CD4-positive, alpha-beta T cell (primary cell): ENCODE measurements around the gene THRA. TPM values are rescaled to one million over a fixed set of nuclear protein-coding genes. Genes with fewer than 3 reads are reported as not detected.

ENCODE experiments used
- ATAC-seq: fragments of 200-7000 bp; cut with Tn5 transposase; one replicate; pipeline ENCODE4 v1.10.0; 2022; ENCODE audit warnings: mild to moderate bottlenecking; ENCODE audit not compliant: poor library complexity
- CTCF ChIA-PET: fragments of 350-600 bp; sonication (Branson Sonifier 250); formaldehyde crosslinking; loops from one replicate; lab custom pipeline; 2021; ENCODE audit warnings: antibody characterized with exemption, inconsistent platforms; lab: Charles Lee
- POLR2A ChIA-PET: fragments of 350-600 bp; sonication (Branson Sonifier 250); formaldehyde crosslinking; loops from one replicate; lab custom pipeline; 2021; ENCODE audit warnings: antibody characterized with exemption, inconsistent platforms; lab: Charles Lee
- DNase-seq, 14 experiments: peaks; one replicate each; pipeline ENCODE4 v3.0.0-alpha.2; 2013 to 2020; ENCODE audit warnings: mixed read lengths in 2 of 14
- H3K27ac ChIP-seq, 2 donors: one replicate each; pipeline versions ENCODE4 v1.5.1 to v1.7.0; 2013; ENCODE audit warnings: low read length in 2 of 2, low read depth in 1 of 2, mild to moderate bottlenecking in 1 of 2
- H3K27me3 ChIP-seq, 2 experiments: 1 replicate in 1 of 2; 2 replicates in 1 of 2; pipeline versions ENCODE4 v1.6.1 to v1.7.0; 2013; ENCODE audit warnings: low read length in 2 of 2, control low read depth in 1 of 2, mild to moderate bottlenecking in 1 of 2, moderate library complexity in 1 of 2; ENCODE audit not compliant: insufficient read depth in 2 of 2, control insufficient read depth in 1 of 2
- H3K36me3 ChIP-seq: one replicate; pipeline ENCODE4 v1.6.1; 2013; ENCODE audit warnings: low read length, control low read depth; ENCODE audit not compliant: insufficient read depth
- H3K4me1 ChIP-seq: one replicate; pipeline ENCODE4 v1.6.1; 2013; ENCODE audit warnings: low read length, control low read depth; ENCODE audit not compliant: insufficient read depth
- H3K4me3 ChIP-seq: one replicate; pipeline ENCODE4 v1.5.1; 2013; ENCODE audit warnings: mild to moderate bottlenecking, low read length, moderate library complexity
- H3K9me3 ChIP-seq, 2 experiments: 1 replicate in 1 of 2; 2 replicates in 1 of 2; pipeline versions ENCODE4 v1.6.1 to v1.7.0; 2013; ENCODE audit warnings: low read length in 2 of 2, mild to moderate bottlenecking in 2 of 2, control low read depth in 1 of 2, moderate library complexity in 1 of 2; ENCODE audit not compliant: control insufficient read depth in 1 of 2, insufficient read depth in 1 of 2
- H3K27ac Mint-ChIP-seq: one replicate; pipeline ENCODE4 v1.8.0; 2020; ENCODE audit warnings: mixed read lengths
- H3K27me3 Mint-ChIP-seq: one replicate; pipeline ENCODE4 v1.8.0; 2021; ENCODE audit warnings: mixed read lengths
- H3K36me3 Mint-ChIP-seq: one replicate; pipeline ENCODE4 v1.8.0; 2021; ENCODE audit warnings: low read depth, mixed read lengths
- H3K4me1 Mint-ChIP-seq: one replicate; pipeline ENCODE4 v1.8.0; 2021; ENCODE audit warnings: low read depth, mixed read lengths
- H3K4me3 Mint-ChIP-seq: one replicate; pipeline ENCODE4 v1.8.0; 2020; ENCODE audit warnings: mild to moderate bottlenecking, mixed read lengths
- H3K9me3 Mint-ChIP-seq: one replicate; pipeline ENCODE4 v1.8.0; 2020; ENCODE audit warnings: mixed read lengths
- intact Hi-C, 2 experiments: fragments of 100-400 bp; cut with DNase I in 1 of 2; cut with micrococcal nuclease in 1 of 2; formaldehyde crosslinking; loops; one replicate each; pipeline versions ENCODE4 v1.15.1 to v1.9.0; 2023 to 2025; cut with DNase I, micrococcal nuclease
- total RNA-seq, 174 experiments: library from RNA in 2 of 174; stranded (reverse) in 2 of 174; gene quantifications; one replicate each; pipeline ENCODE4 v1.2.3 and lab custom pipeline; 2021 to 2026
- TF ChIP-seq, protein P1 (sequence below): fragments of 200-600 bp; IDR thresholded peaks from one replicate; pipeline ENCODE4 v1.8.0; 2022; ENCODE audit warnings: antibody characterized with exemption, mild to moderate bottlenecking

THRA gene
- total RNA-seq, 2 experiments from 2014 or later: 35.2 to 36.4 TPM

DNA sequence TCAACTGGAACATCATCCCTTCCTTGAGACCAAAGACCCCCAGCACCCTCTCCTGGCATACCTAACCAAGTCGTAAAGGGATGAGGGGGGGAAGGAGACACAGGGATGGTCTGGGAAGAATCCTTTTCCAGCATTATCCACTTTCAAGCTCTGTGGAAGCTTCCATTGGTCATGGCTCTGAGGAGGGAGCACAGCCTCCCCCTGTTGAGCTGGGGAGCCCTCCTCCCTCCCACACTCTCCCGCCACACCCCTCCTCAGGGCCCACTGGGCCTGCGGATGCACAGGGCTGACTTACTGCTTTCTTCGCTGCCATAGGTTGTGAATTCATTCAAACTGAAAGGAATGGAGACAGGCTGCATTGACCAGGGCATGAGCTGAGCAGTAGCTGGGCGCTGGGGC, 35.2 kb upstream of the THRA start:
- ATAC-seq (no peak), DNase-seq (no peak)
- Histone ChIP-seq H3K27ac (no peak overlapping the region), H3K4me3 (no peak overlapping the region), H3K9me3 (no peaks in the 10 kb centered on the region), H3K36me3 (peaks cover 59% of the 10 kb centered on the region), H3K4me1 (peaks cover 25% of the 10 kb centered on the region), H3K27me3 (no peaks in the 10 kb centered on the region)
- H3K36me3 Mint-ChIP-seq: peaks cover 73% of the 10 kb centered on the region
- intact Hi-C loops: loop anchor here (1.0 to 10.0 kb wide), 4 partner anchors 14 to 473 kb away; no protein-coding TSS in a partner anchor
- TF ChIP-seq, protein P1, sequence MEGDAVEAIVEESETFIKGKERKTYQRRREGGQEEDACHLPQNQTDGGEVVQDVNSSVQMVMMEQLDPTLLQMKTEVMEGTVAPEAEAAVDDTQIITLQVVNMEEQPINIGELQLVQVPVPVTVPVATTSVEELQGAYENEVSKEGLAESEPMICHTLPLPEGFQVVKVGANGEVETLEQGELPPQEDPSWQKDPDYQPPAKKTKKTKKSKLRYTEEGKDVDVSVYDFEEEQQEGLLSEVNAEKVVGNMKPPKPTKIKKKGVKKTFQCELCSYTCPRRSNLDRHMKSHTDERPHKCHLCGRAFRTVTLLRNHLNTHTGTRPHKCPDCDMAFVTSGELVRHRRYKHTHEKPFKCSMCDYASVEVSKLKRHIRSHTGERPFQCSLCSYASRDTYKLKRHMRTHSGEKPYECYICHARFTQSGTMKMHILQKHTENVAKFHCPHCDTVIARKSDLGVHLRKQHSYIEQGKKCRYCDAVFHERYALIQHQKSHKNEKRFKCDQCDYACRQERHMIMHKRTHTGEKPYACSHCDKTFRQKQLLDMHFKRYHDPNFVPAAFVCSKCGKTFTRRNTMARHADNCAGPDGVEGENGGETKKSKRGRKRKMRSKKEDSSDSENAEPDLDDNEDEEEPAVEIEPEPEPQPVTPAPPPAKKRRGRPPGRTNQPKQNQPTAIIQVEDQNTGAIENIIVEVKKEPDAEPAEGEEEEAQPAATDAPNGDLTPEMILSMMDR: no peak
- CTCF ChIA-PET: interaction anchor here (0.7 to 2.2 kb wide), 7 partner anchors 12 to 264 kb away, joined by 3 to 11 read pairs (median 5); no protein-coding TSS in a partner anchor
- POLR2A ChIA-PET: interaction anchor here (0.7 to 1.7 kb wide), 5 partner anchors 26 to 141 kb away, joined by 3 to 5 read pairs (median 3); partner anchors contain the start of genes MED24 and NR1D1
- no peaks in the 10 kb centered on the region for H3K9me3 Mint-ChIP-seq
- no peak overlapping the region for H3K4me3 Mint-ChIP-seq
- no peaks in the 10 kb centered on the region for H3K27me3 Mint-ChIP-seq
- no peak overlapping the region for H3K27ac Mint-ChIP-seq
- H3K4me1 Mint-ChIP-seq: peaks cover 23% of the 10 kb centered on the region

DNA sequence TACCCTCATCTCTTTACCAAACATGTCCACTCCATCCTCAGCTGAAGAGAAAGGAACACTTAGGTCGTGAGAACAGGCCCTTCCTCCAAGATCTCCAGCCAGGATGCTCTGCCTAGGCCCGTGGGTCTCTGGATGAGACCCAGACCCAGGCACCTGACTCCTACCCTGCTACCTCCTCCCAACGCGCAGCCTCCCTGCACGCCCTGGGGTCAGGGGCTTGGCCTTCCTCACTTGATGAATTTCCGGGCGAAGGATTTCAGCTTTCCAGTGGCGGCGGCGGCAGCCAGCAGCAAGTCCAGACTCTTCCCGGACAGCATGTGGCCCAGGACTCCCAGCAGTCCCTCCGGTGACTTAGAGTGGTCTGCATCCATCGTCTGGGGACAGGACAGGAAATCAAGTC, 34.2 kb upstream of the THRA start:
- H3K36me3 ChIP-seq: peaks cover 61% of the 10 kb centered on the region

GRCh38 chr17:40031706-40032105, 31.1 kb upstream of the THRA start:
- ChIA-PET CTCF (no interaction called here), POLR2A (no interaction called here)
- H3K4me3 Mint-ChIP-seq: no peak overlapping the region
- Histone ChIP-seq H3K36me3 (peaks cover 75% of the 10 kb centered on the region), H3K4me3 (no peak overlapping the region), H3K27ac (no peak overlapping the region), H3K27me3 (no peaks in the 10 kb centered on the region), H3K9me3 (no peaks in the 10 kb centered on the region), H3K4me1 (peaks cover 7% of the 10 kb centered on the region)
- H3K9me3 Mint-ChIP-seq: no peaks in the 10 kb centered on the region
- no peaks in the 10 kb centered on the region for H3K27me3 Mint-ChIP-seq
- DNase-seq (no peak), ATAC-seq (no peak)
- H3K27ac Mint-ChIP-seq: no peak overlapping the region
- intact Hi-C loops: no loop called here
- TF ChIP-seq, protein P1: no peak
- H3K4me1 Mint-ChIP-seq: peaks cover 6% of the 10 kb centered on the region
- peaks cover 79% of the 10 kb centered on the region for H3K36me3 Mint-ChIP-seq

More for the DNA sequence above, 34.2 kb upstream of the THRA start:
- H3K4me1 Mint-ChIP-seq: peaks cover 23% of the 10 kb centered on the region
- H3K36me3 Mint-ChIP-seq: peaks cover 78% of the 10 kb centered on the region
- intact Hi-C loops: loop anchor here in 1 of 2 experiments (5.0 to 10.0 kb wide), 2 partner anchors 156 to 474 kb away; no protein-coding TSS in a partner anchor
- H3K27ac Mint-ChIP-seq: no peak overlapping the region
- no peak for DNase-seq
- no peak for ATAC-seq
- TF ChIP-seq, protein P1: no peak
- no peaks in the 10 kb centered on the region for H3K27me3 Mint-ChIP-seq
- ChIA-PET CTCF (interaction anchor here (1.2 to 2.2 kb wide), 2 partner anchors 15 to 85 kb away, joined by 5 to 11 read pairs; no protein-coding TSS in a partner anchor), POLR2A (interaction anchor here (1.2 kb wide), 1 partner anchor 83 kb away, joined by 3 read pairs; no protein-coding TSS in a partner anchor)
- no peak overlapping the region for H3K4me3 ChIP-seq
- H3K27ac ChIP-seq: no peak overlapping the region
- no peaks in the 10 kb centered on the region for H3K27me3 ChIP-seq
- H3K4me1 ChIP-seq: peaks cover 25% of the 10 kb centered on the region
- H3K9me3 ChIP-seq: no peaks in the 10 kb centered on the region
- H3K9me3 Mint-ChIP-seq: no peaks in the 10 kb centered on the region
- H3K4me3 Mint-ChIP-seq: no peak overlapping the region
